Measurements from ENCODE around the gene HIVEP2.

DNA sequence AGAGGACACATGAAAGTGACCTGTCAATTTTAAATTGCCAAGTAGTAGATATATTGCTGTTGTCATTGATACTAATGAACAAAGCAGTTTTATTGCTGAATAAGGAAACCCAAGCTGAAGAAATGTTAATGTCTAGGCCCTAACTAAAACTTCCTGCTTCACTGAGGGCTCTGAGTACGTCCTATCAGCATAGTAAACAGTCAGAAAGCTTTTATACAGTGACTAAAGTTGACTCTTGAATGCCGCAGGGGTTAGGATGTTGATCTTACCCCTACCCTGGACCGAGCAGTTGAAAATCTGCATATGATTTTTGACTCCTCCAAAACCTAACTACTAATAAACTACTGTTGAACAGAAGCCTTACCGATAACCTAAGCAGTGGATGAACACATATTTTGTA, 149.0 kb downstream of the HIVEP2 start:
- TF ChIP-seq, protein P1, sequence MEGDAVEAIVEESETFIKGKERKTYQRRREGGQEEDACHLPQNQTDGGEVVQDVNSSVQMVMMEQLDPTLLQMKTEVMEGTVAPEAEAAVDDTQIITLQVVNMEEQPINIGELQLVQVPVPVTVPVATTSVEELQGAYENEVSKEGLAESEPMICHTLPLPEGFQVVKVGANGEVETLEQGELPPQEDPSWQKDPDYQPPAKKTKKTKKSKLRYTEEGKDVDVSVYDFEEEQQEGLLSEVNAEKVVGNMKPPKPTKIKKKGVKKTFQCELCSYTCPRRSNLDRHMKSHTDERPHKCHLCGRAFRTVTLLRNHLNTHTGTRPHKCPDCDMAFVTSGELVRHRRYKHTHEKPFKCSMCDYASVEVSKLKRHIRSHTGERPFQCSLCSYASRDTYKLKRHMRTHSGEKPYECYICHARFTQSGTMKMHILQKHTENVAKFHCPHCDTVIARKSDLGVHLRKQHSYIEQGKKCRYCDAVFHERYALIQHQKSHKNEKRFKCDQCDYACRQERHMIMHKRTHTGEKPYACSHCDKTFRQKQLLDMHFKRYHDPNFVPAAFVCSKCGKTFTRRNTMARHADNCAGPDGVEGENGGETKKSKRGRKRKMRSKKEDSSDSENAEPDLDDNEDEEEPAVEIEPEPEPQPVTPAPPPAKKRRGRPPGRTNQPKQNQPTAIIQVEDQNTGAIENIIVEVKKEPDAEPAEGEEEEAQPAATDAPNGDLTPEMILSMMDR (IDR thresholded peaks at IDR 0.05), result no peak
- no peak for TF ChIP-seq POLR2A (IDR thresholded peaks at IDR 0.05)

Data from lower leg skin (tissue), 3 donors.